Gastroesophageal sphincter (tissue), 4 donors: ENCODE data around the gene SRRM1. TPM values are rescaled to one million over a fixed set of nuclear protein-coding genes. Genes with fewer than 3 reads are reported as not detected.
"Not testable (repeated sequence)": the region's sequence is repeated elsewhere in the genome, so short reads cannot be mapped to it uniquely, and the experiment has no call there.

ENCODE experiments used
- ATAC-seq: fragments of 150-250 bp; one replicate; pipeline ENCODE4 v1.9.1; 2016; ENCODE audit warnings: mild to moderate bottlenecking, moderate library complexity
- H3K27ac ChIP-seq, 4 donors: fragments of 200-600 bp; sonication (generic) in 3 of 4; 1 replicate in 3 of 4; 2 replicates in 1 of 4; pipeline ENCODE4 v1.5.1; 2016 to 2019
- H3K27me3 ChIP-seq: fragments of 200-600 bp; sonication (generic); one replicate; pipeline ENCODE4 v1.5.1; 2019
- H3K36me3 ChIP-seq, 2 donors: fragments of 200-600 bp; sonication (generic); one replicate each; pipeline ENCODE4 v1.5.1; 2019; ENCODE audit warnings: control low read depth in 1 of 2
- H3K4me1 ChIP-seq, 3 donors: fragments of 200-600 bp; sonication (generic); 1 replicate in 2 of 3; 2 replicates in 1 of 3; pipeline ENCODE4 v1.5.1; 2016 to 2019; ENCODE audit warnings: control low read depth in 2 of 3
- H3K4me3 ChIP-seq, 2 donors: fragments of 200-600 bp; sonication (generic); one replicate each; pipeline ENCODE4 v1.5.1; 2019; ENCODE audit warnings: mild to moderate bottlenecking in 1 of 2, moderate library complexity in 1 of 2
- H3K9me3 ChIP-seq, 3 donors: fragments of 200-600 bp; sonication (generic); one replicate each; pipeline ENCODE4 v1.5.1; 2017 to 2019; ENCODE audit warnings: control low read depth in 2 of 3
- EP300 ChIP-seq: sonication (generic); formaldehyde crosslinking; IDR thresholded peaks from one replicate; pipeline ENCODE4 v1.6.1; 2017; ENCODE audit warnings: antibody characterized with exemption, mild to moderate bottlenecking
- POLR2A ChIP-seq, 2 donors: fragments of 450-650 bp; IDR thresholded peaks; one replicate each; pipeline ENCODE4 v1.6.1; 2017; ENCODE audit warnings: antibody characterized with exemption in 2 of 2, mild to moderate bottlenecking in 2 of 2, moderate library complexity in 1 of 2
- POLR2AphosphoS5 ChIP-seq: sonication (generic); formaldehyde crosslinking; IDR thresholded peaks from one replicate; pipeline ENCODE4 v1.6.1; 2017; ENCODE audit warnings: antibody characterized with exemption
- WGBS, 2 donors: methylation state at CpG; one replicate each; pipeline ENCODE4 v1.1.5; 2018; ENCODE audit warnings: low coverage in 1 of 2; 5-methylcytosine and 5-hydroxymethylcytosine counted together
- total RNA-seq, 4 donors: library from RNA; depleted of rRNA; stranded (reverse); fragments of >200 nt; gene quantifications; one replicate each; pipeline ENCODE4 v1.1.0, GENCODE V29; 2016
- TF ChIP-seq, protein P1 (sequence below), 4 experiments: fragments of 200-600 bp in 2 of 4; fragments of 450-650 bp in 2 of 4; sonication (generic) in 1 of 4; IDR thresholded peaks; one replicate each; pipeline ENCODE4 v1.5.1; 2017 to 2019; ENCODE audit warnings: antibody characterized with exemption in 4 of 4, mild to moderate bottlenecking in 2 of 4, moderate library complexity in 2 of 4

Gene SRRM1
- total RNA-seq, 4 donors from 2014 or later = 47.0 to 114 (median 64.5) TPM

- 70 to 87% methylated on average over 3 to 10 of the region's 11 CpGs for WGBS, 2 donors
- peaks cover 27 to 100% of the 10 kb centered on the region in 2 donors for H3K36me3 ChIP-seq
Measured at GRCh38 chr1:24666794-24667193, 23.7 kb downstream of the SRRM1 start.

DNA sequence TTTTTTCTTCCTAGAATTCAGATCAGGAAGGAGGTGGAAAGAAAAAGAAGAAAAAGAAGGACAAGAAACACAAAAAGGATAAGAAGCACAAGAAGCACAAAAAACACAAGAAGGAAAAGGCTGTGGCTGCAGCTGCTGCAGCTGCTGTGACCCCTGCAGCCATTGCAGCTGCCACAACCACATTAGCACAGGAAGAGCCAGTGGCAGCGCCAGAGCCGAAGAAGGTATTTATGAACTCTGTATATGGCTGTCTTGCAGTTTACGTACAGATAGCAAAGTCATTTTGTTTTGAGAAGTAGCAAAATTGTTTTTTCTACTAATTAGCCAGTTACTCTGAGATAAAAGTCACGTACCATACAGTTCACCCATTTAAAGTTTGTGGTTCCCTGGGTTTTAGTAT lies 28.3 kb downstream of the SRRM1 start:
- 79 to 91% methylated on average over 4 of the region's 4 CpGs for WGBS, 2 donors
- H3K36me3 ChIP-seq = peaks cover 18 to 100% of the 10 kb centered on the region in 2 donors

More at GRCh38 chr1:24666794-24667193, 23.7 kb downstream of the SRRM1 start:
- no peaks in the 10 kb centered on the region for H3K27me3 ChIP-seq
- H3K4me3 ChIP-seq = no peak overlapping the region
- H3K4me1 ChIP-seq = no peaks in the 10 kb centered on the region
- no peak for TF ChIP-seq POLR2A (IDR thresholded peaks at IDR 0.05)
- TF ChIP-seq, protein P1, sequence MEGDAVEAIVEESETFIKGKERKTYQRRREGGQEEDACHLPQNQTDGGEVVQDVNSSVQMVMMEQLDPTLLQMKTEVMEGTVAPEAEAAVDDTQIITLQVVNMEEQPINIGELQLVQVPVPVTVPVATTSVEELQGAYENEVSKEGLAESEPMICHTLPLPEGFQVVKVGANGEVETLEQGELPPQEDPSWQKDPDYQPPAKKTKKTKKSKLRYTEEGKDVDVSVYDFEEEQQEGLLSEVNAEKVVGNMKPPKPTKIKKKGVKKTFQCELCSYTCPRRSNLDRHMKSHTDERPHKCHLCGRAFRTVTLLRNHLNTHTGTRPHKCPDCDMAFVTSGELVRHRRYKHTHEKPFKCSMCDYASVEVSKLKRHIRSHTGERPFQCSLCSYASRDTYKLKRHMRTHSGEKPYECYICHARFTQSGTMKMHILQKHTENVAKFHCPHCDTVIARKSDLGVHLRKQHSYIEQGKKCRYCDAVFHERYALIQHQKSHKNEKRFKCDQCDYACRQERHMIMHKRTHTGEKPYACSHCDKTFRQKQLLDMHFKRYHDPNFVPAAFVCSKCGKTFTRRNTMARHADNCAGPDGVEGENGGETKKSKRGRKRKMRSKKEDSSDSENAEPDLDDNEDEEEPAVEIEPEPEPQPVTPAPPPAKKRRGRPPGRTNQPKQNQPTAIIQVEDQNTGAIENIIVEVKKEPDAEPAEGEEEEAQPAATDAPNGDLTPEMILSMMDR (IDR thresholded peaks at IDR 0.05) = no peak
- no peak for TF ChIP-seq POLR2AphosphoS5
- no peak for TF ChIP-seq EP300
- no peak overlapping the region for H3K27ac ChIP-seq
- ATAC-seq = no peak
- H3K9me3 ChIP-seq = no peaks in the 10 kb centered on the region

GRCh38 chr1:24672686-24673085 lies 29.6 kb downstream of the SRRM1 start:
- peaks cover 15 to 88% of the 10 kb centered on the region in 2 donors for H3K36me3 ChIP-seq
- not testable (repeated sequence) for H3K27ac ChIP-seq, H3K4me3 ChIP-seq, ATAC-seq, H3K9me3 ChIP-seq, H3K4me1 ChIP-seq, H3K27me3 ChIP-seq
- WGBS, 2 donors = 60 to 67% methylated on average over 1 of the region's 1 CpG

More for the DNA sequence above, 28.3 kb downstream of the SRRM1 start:
- ATAC-seq, H3K27ac ChIP-seq, H3K27me3 ChIP-seq, H3K9me3 ChIP-seq, H3K4me1 ChIP-seq, H3K4me3 ChIP-seq: not testable (repeated sequence)

DNA sequence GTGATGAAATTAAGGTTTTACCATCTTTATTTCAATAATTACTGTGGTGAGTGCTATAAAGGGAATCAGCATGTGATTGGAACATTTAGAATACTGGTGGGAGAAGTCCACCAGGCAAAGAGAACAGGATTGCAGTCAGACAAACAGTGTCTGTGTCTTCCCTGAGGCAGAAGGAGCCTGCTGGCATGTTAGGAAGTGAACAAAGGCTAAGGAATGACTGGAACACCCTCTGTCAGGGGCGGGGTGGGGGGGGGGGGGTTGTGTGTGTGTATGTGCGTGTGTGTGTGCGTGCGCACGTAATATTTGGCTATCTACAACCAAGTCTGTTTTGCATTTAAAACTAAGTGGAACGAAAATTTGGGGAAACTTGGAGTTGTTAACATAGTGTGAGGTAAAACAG lies 30.2 kb downstream of the SRRM1 start:
- Histone ChIP-seq H3K9me3 (no peaks in the 10 kb centered on the region), H3K27me3 (no peaks in the 10 kb centered on the region), H3K36me3 (peaks cover 15 to 81% of the 10 kb centered on the region in 2 donors), H3K4me3 (no peak overlapping the region), H3K27ac (no peak overlapping the region), H3K4me1 (no peaks in the 10 kb centered on the region)
- no peak for TF ChIP-seq POLR2AphosphoS5
- TF ChIP-seq POLR2A (IDR thresholded peaks at IDR 0.05) = no peak
- TF ChIP-seq, protein P1 (IDR thresholded peaks at IDR 0.05) = no peak
- no peak for TF ChIP-seq EP300
- no peak for ATAC-seq
- 86% methylated on average over 6 of the region's 6 CpGs; no CpG with 5 or more reads in 1 of the 2 donors for WGBS, 2 donors

- H3K9me3 ChIP-seq, ATAC-seq, H3K4me3 ChIP-seq, H3K4me1 ChIP-seq, H3K27me3 ChIP-seq, H3K27ac ChIP-seq: not testable (repeated sequence)
- peaks cover 0 to 30% of the 10 kb centered on the region in 2 donors for H3K36me3 ChIP-seq
- WGBS, 2 donors = 89 to 97% methylated on average over 3 of the region's 3 CpGs
Measured at GRCh38 chr1:24678421-24678820, 35.3 kb downstream of the SRRM1 start.

DNA sequence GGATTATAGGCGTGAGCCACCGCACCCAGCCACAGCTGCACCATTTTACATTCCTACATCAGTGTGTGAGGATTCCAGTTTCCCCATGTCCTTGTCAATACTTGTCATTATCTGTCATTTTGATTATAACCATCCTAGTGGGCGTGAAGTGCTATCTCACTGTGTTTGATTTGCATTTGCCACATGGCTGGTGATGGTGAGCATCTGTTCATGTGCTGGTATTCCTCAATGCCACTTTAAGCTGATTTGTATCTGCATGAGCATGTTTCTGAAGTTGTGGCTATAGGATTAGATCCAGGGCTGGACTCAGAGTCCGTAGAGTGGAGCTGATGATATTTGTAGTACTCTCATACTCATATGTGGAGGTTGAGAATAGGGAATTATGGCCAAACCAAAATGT lies 36.6 kb downstream of the SRRM1 start:
- Histone ChIP-seq H3K36me3 (peaks cover 0 to 17% of the 10 kb centered on the region in 2 donors), H3K27me3 (no peaks in the 10 kb centered on the region), H3K4me3 (no peak overlapping the region), H3K4me1 (peaks cover 0 to 8% (median 3%) of the 10 kb centered on the region in 3 donors), H3K9me3 (no peaks in the 10 kb centered on the region), H3K27ac (no peak overlapping the region)
- WGBS, 2 donors = 79 to 95% methylated on average over 3 to 4 of the region's 4 CpGs
- ATAC-seq = no peak
- TF ChIP-seq, protein P1 (IDR thresholded peaks at IDR 0.05) = no peak
- no peak for TF ChIP-seq POLR2A (IDR thresholded peaks at IDR 0.05)
- no peak for TF ChIP-seq EP300
- no peak for TF ChIP-seq POLR2AphosphoS5
